Ishikawa (cell line): ENCODE results near the gene LRRC15.

ENCODE experiments used
- CEBPB ChIP-seq: IDR thresholded peaks from 2 replicates; pipeline ENCODE4 v1.6.1; 2012
- CREB1 ChIP-seq: IDR thresholded peaks from 2 replicates; pipeline ENCODE4 v1.6.1; 2012; ENCODE audit warnings: low read depth
- EGR1 ChIP-seq: IDR thresholded peaks from 2 replicates; pipeline ENCODE4 v1.6.1; 2012
- EP300 ChIP-seq: IDR thresholded peaks from 2 replicates; pipeline ENCODE4 v1.6.1; 2012; ENCODE audit warnings: borderline replicate concordance
- FOXM1 ChIP-seq: IDR thresholded peaks from 2 replicates; pipeline ENCODE4 v1.6.1; 2012; ENCODE audit warnings: low read depth, borderline replicate concordance
- MAX ChIP-seq: IDR thresholded peaks from 2 replicates; pipeline ENCODE4 v1.6.1; 2012
- NFIC ChIP-seq: IDR thresholded peaks from 2 replicates; pipeline ENCODE4 v1.6.1; 2012
- RAD21 ChIP-seq: IDR thresholded peaks from 2 replicates; pipeline ENCODE4 v1.6.1; 2012; ENCODE audit warnings: low read depth
- REST ChIP-seq: IDR thresholded peaks from 2 replicates; pipeline ENCODE4 v1.6.1; 2012; ENCODE audit warnings: low read depth, mild to moderate bottlenecking
- TAF1 ChIP-seq: IDR thresholded peaks from 2 replicates; pipeline ENCODE4 v1.6.1; 2012; ENCODE audit warnings: low read depth, mild to moderate bottlenecking
- TCF12 ChIP-seq: IDR thresholded peaks from 2 replicates; pipeline ENCODE4 v1.6.1; 2012; ENCODE audit warnings: low read depth
- TEAD4 ChIP-seq: IDR thresholded peaks from 2 replicates; pipeline ENCODE4 v1.6.1; 2012
- USF1 ChIP-seq: IDR thresholded peaks from 2 replicates; pipeline ENCODE4 v1.6.1; 2012
- YY1 ChIP-seq: IDR thresholded peaks from 2 replicates; pipeline ENCODE4 v1.6.1; 2012; ENCODE audit warnings: low read depth
- ZBTB7A ChIP-seq: IDR thresholded peaks from 2 replicates; pipeline ENCODE4 v1.6.1; 2012; ENCODE audit warnings: low read depth

The LRRC15 gene

GRCh38 chr3:194367992-194368841 is 1.3 kb downstream of the LRRC15 start:
- no peak for TF ChIP-seq TAF1

- TF ChIP-seq REST (no peak), FOXM1 (no peak), USF1 (no peak), CREB1 (no peak), EP300 (no peak), TAF1 (no peak), EGR1 (no peak), CEBPB (no peak), MAX (no peak), ZBTB7A (no peak), NFIC (no peak), RAD21 (no peak), TCF12 (no peak), TEAD4 (no peak), YY1 (no peak)
These were observed 3.5 kb downstream of the LRRC15 start for GRCh38 chr3:194365978-194366490.

- TF ChIP-seq RAD21 (no peak), FOXM1 (no peak), ZBTB7A (no peak), TEAD4 (no peak), EGR1 (no peak), TCF12 (no peak), MAX (no peak), EP300 (no peak), NFIC (no peak), USF1 (no peak), CEBPB (no peak), TAF1 (no peak), REST (no peak), CREB1 (no peak), YY1 (no peak)
These were observed 4.0 kb downstream of the LRRC15 start for GRCh38 chr3:194365526-194365925.

GRCh38 chr3:194364652-194365434 is 4.7 kb downstream of the LRRC15 start:
- TF ChIP-seq YY1, result no peak
- peak; percentile 62; the same call in 1 of the 2 replicates for TF ChIP-seq NFIC
- 0 out of 2 replicates have a peak, but pooled peaks have one; percentile 19 for TF ChIP-seq EP300
- TF ChIP-seq CEBPB, result no peak
- peak; percentile 69; the same call in 1 of the 2 replicates for TF ChIP-seq TCF12
- TF ChIP-seq REST, result peak; percentile 30; the same call in 1 of the 2 replicates
- peak; percentile 10; the same call in 1 of the 2 replicates for TF ChIP-seq MAX
